H1 (cell line): ENCODE data around the gene CERS1.

ENCODE experiments used
- EGR1 ChIP-seq: IDR thresholded peaks from 2 replicates; pipeline ENCODE4 v1.6.1; 2011; ENCODE audit warnings: low read depth, low read length, borderline replicate concordance
- POLR2AphosphoS5 ChIP-seq: IDR thresholded peaks from 2 replicates; pipeline ENCODE4 v1.6.1; 2011; ENCODE audit warnings: low read depth, low read length
- SAP30 ChIP-seq: fragments of 300-600 bp; sonication (generic); IDR thresholded peaks from 2 replicates; pipeline ENCODE4 v1.7.1; 2012; ENCODE audit warnings: low read length, moderate library complexity, mild to moderate bottlenecking, inconsistent platforms; ENCODE audit not compliant: insufficient read depth, insufficient replicate concordance
- YY1 ChIP-seq: IDR thresholded peaks from 2 replicates; pipeline ENCODE4 v1.6.1; 2011; ENCODE audit warnings: low read depth, mild to moderate bottlenecking, low read length
- ZNF274 ChIP-seq: IDR thresholded peaks from 2 replicates; pipeline ENCODE4 v1.7.0; 2012; ENCODE audit warnings: low read length, borderline replicate concordance; ENCODE audit errors: extremely low read depth
- TF ChIP-seq, protein P1 (sequence below), 3 experiments: IDR thresholded peaks; 1 replicate in 2 of 3; 2 replicates in 1 of 3; pipeline versions ENCODE4 v1.5.1 to v1.6.1; 2011; ENCODE audit warnings: low read length in 3 of 3, mild to moderate bottlenecking in 3 of 3, inconsistent platforms in 2 of 3, low read depth in 1 of 3, moderate library complexity in 1 of 3; ENCODE audit not compliant: insufficient read depth in 1 of 3; ENCODE audit errors: control extremely low read depth in 1 of 3
- TF ChIP-seq, protein P2 (sequence below): IDR thresholded peaks from 2 replicates; pipeline ENCODE4 v1.6.1; 2012; ENCODE audit warnings: low read length, inconsistent platforms

- TF ChIP-seq POLR2AphosphoS5 (no peak), EGR1 (no peak), YY1 (no peak), SAP30 (no peak), ZNF274 (no peak)
- TF ChIP-seq, protein P1, sequence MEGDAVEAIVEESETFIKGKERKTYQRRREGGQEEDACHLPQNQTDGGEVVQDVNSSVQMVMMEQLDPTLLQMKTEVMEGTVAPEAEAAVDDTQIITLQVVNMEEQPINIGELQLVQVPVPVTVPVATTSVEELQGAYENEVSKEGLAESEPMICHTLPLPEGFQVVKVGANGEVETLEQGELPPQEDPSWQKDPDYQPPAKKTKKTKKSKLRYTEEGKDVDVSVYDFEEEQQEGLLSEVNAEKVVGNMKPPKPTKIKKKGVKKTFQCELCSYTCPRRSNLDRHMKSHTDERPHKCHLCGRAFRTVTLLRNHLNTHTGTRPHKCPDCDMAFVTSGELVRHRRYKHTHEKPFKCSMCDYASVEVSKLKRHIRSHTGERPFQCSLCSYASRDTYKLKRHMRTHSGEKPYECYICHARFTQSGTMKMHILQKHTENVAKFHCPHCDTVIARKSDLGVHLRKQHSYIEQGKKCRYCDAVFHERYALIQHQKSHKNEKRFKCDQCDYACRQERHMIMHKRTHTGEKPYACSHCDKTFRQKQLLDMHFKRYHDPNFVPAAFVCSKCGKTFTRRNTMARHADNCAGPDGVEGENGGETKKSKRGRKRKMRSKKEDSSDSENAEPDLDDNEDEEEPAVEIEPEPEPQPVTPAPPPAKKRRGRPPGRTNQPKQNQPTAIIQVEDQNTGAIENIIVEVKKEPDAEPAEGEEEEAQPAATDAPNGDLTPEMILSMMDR (IDR thresholded peaks at IDR 0.05; ENCODE audit: control extremely low read depth in 1 of 3, insufficient read depth in 1 of 3, low read depth in 1 of 3, low read length in 3 of 3), result no peak; a peak in 1 of 4 replicates
- TF ChIP-seq, protein P2, sequence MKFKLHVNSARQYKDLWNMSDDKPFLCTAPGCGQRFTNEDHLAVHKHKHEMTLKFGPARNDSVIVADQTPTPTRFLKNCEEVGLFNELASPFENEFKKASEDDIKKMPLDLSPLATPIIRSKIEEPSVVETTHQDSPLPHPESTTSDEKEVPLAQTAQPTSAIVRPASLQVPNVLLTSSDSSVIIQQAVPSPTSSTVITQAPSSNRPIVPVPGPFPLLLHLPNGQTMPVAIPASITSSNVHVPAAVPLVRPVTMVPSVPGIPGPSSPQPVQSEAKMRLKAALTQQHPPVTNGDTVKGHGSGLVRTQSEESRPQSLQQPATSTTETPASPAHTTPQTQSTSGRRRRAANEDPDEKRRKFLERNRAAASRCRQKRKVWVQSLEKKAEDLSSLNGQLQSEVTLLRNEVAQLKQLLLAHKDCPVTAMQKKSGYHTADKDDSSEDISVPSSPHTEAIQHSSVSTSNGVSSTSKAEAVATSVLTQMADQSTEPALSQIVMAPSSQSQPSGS, result no peak
These were observed at the start of gene CERS1 for GRCh38 chr19:18895824-18896341.
